DND-41 (cell line): ENCODE data around the gene CD300E.

Source experiments
- EZH2 ChIP-seq: IDR thresholded peaks from 3 replicates; pipeline ENCODE4 v1.6.1; 2012; ENCODE audit warnings: borderline replicate concordance, low read depth, mild to moderate bottlenecking, moderate library complexity, low read length, inconsistent platforms; ENCODE audit not compliant: severe bottlenecking
- TF ChIP-seq, protein P1 (sequence below): IDR thresholded peaks from 2 replicates; pipeline ENCODE4 v1.5.1; 2012; ENCODE audit warnings: borderline replicate concordance, low read length, moderate library complexity, mild to moderate bottlenecking; ENCODE audit not compliant: poor library complexity, severe bottlenecking; ENCODE audit errors: extremely low read depth

DNA sequence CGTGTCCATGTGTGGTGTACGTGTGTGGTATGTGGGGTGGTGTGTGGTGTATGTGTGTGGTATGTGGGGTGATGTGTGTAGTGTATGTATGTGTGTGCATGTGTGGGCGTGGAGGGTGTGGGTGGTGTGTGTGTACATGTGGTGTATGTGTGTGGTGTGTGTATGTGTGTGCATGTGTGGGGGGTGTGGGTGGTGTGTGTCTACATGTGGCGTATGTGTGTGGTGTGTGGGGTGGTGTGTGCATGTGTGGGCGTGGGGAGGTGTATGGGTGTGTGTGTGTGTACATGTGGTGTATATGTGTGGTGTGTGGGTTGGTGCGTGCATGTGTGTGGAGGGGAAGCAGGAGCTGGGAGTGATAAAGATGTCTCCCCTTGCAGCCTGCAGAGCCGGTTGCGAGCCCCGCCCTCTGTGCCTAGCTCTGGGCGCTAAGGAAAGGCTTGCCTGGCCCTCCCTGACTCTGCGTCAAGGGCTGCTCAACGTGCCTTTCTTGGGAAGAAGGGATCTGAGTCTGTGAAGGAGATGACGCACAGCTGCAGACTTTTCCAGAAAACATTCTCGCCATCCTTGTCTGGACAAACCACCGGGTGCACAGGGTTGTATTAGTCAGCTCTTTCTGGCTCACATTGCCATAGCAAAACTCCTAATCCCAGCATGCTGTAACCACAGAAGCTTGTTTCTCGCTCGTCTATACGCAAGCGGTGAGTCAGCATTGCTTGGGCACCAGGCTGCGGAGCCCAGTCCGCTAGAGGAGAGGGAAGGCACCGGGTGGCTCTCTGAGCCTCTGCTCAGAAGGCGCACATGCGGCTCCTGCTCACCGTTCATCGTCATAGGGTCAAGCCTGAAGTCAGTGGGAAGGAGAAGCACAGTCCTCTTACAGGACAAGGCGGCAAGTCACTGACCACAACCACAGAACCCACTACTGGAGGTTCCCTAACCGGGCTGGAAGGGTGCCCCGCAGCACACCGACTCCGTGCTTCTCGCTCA is 54.2 kb downstream of the CD300E start:
- TF ChIP-seq, protein P1, sequence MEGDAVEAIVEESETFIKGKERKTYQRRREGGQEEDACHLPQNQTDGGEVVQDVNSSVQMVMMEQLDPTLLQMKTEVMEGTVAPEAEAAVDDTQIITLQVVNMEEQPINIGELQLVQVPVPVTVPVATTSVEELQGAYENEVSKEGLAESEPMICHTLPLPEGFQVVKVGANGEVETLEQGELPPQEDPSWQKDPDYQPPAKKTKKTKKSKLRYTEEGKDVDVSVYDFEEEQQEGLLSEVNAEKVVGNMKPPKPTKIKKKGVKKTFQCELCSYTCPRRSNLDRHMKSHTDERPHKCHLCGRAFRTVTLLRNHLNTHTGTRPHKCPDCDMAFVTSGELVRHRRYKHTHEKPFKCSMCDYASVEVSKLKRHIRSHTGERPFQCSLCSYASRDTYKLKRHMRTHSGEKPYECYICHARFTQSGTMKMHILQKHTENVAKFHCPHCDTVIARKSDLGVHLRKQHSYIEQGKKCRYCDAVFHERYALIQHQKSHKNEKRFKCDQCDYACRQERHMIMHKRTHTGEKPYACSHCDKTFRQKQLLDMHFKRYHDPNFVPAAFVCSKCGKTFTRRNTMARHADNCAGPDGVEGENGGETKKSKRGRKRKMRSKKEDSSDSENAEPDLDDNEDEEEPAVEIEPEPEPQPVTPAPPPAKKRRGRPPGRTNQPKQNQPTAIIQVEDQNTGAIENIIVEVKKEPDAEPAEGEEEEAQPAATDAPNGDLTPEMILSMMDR = no peak
- TF ChIP-seq EZH2 = no peak
